GM21447 (cell line): ENCODE data around the gene AREL1.

ENCODE experiments used
- ATAC-seq: cut with Tn5 transposase; IDR thresholded peaks from one replicate; pipeline ENCODE4 v1.9.1; 2021; ENCODE audit not compliant: unreplicated experiment

Gene AREL1

GRCh38 chr14:74638966-74639365, 73.9 kb downstream of the AREL1 start:
- ATAC-seq, result no peak

DNA sequence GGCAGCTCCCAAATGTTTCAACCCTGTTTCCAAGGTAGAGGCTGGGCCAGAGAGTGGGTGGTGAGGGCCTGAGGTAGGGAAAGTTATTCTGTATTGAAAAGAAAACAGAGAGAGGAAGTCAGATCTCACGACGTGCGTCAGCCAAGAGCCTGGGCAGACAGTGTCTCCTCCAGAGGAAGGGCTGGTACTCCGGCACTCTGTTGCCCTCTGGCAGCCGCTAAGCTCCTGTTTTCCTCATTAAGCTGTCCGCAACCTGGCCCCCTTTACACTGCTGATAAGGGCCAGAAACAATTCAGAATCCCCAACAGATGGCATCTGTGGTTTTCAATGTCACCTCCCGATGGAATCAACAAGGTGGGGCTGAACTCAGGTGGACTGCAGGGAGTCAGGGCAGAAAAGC, 74.8 kb downstream of the AREL1 start:
- no peak for ATAC-seq

DNA sequence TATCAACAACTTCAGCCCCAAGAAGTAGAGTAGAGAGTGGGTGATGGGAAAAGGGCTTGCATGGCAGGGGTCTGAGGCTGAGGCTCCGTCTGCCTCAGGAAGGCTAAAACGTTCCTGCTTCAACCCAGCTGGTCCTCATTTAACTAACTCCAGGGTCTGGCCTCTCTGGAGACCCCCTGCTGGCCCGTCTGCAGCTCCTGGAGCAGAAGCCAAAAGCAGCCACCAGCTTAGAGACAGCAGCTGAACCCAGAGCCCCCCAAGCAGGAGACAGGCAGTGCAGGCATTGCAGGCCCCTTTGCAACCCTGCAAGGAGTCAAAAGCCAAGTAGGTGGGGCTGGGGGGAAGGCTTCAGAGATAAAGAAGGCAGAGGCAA, 75.7 kb downstream of the AREL1 start:
- no peak for ATAC-seq

DNA sequence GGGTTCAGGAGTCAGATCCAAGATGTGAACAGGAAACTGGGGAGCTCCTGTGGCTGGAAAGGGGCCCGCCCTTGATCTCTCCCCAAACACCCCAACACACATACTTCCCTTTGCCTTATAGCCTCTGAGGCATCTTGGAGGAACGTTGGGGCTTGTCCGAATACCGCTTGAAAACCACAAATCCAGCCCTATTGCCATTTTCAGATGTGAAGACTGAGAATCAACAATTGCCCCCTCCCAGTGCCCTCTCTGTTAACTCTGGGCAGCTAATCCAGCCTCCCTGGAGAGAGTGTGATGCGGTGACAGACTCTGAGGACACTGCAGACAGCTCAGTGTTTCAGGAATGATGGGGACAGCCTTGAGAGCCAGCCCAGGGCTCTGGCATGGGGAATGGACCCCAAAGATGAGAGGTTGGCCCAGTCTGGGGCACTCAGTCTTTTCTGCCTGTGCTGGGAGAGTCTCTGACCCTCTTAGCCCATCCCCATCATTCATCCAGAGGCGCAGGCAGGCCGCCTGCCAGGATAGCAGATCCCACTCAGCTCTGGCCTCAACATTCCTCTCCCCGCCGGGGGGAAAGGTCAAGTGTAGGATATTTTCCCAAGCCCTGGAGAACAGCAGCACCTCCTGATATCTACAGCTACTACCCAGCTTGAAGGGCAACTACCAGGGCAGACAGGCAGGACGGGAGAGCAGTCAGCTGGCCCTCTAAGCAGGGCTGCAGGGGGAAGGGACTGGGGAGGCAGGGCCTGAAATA, 76.3 kb downstream of the AREL1 start:
- no peak for ATAC-seq

DNA sequence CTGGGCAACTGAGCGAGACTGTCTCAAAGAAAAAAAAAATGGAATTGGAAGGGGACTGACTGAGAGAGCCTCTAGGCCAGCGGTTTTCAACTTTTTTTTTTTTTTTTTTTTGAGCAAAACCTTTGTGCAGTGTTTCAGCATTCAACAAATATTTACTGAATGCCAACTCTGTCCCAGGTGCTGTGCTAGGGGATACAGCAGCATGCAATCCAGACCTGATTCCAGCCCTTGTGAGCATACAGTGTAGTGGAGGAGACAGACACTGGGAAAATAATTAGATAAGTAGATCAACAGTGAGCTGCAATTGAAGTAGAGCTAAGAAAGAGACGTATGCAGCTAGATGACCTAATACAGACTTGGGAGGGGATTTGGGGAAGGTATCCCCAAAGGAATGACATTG, 77.0 kb downstream of the AREL1 start:
- no peak for ATAC-seq

GRCh38 chr14:74634964-74635363, 77.9 kb downstream of the AREL1 start:
- no peak for ATAC-seq

- no peak for ATAC-seq
Observed at GRCh38 chr14:74634481-74634880, 78.4 kb downstream of the AREL1 start.

DNA sequence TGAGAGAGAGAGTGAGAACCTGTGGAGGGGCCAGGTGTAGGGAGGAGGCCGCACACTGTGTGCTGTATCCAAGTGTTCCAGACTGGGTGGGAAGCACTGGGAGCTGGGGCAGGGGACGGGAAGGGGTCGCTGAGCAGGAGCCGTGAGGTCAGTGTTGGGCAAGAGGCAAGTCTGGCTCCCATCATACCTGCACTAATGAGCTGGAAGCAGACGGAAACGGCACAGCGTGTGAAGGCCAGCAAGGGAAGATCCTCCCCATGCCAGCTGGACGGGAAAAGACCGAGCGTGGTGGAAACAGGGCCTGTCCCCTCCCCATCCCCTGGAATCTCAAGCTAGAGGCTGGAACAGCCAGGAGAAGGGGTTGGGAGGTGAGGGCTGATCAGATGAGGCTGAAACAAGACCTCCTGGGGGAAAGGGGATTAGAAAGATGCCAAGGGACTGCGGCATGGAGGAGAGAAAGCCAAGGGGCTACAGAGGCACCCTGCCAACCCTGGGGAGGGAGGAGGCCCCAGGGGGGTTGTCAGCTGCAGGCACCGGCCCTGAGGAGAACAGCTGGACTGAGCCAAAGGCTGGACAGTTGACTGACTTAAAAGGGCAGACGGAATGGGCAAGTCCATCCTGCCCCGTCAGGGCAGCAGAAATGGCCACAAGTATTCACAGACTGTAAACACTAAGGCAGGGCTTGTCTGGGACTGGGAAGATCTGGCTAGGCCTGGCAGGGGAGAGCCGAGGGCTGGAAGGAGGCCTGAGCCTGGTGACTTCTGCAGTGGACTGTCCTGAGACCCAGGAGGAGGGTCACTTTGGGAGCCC, 81.8 kb downstream of the AREL1 start:
- no peak for ATAC-seq

GRCh38 chr14:74628418-74628817, 84.5 kb downstream of the AREL1 start:
- no peak for ATAC-seq

DNA sequence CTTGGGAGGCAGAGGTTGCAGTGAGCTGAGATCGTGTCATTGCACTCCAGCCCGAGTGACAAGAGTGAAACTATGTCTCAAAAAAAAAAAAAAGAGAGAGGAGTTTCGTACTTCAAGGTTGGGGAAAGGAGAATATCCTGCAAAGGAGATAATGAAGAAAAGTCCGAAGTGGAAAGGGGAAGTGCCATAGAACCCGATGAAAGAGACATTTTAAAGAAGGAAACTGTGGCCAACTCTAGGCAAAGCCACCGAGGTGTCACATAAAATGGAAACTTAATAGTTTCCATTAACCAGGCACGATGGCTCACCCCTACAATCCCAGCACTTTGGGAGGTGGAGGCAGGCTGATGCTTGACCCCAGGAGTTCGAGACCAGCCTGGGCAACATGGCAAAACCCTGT, 85.8 kb downstream of the AREL1 start:
- no peak for ATAC-seq

DNA sequence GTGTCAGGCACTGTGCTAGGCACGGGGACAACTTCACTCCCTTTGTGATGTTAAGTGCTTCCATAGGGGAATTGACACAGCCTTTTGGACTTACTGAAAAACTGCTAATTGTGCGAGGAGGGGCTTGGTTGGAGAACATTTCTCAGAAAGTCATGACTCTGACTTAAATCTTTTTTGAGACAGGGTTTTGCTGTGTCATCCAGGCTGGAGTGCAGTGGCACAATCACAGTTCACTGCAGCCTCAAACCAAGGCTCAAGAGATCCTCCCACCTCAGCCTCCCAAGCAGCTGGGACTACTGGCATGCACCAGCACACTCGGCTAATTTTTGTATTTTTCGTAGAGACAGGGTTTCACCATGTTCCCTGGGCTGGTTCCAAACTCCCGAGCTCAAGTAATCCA, 90.6 kb downstream of the AREL1 start:
- no peak for ATAC-seq

DNA sequence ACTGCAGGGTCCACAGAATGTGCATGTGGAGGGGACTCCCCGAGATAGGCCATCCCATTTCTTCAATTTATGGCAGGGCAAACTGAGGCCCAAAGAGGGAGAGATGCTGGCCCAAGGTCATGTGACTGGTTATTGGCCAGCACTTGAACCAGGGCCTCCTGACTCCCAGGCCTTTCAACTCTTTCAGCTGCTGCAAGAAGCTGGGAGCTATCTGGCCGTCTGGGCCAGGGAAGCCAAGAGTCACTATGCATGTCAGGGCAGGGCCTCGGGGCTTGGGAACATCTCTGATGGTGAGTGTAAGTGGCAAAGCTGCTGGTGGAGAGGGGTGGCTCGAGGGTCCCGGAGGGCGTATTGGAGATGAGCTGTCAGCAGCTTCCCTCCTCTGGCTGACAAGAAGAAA, 91.3 kb downstream of the AREL1 start:
- ATAC-seq, result no peak

GRCh38 chr14:74620923-74621322, 92.0 kb downstream of the AREL1 start:
- no peak for ATAC-seq

DNA sequence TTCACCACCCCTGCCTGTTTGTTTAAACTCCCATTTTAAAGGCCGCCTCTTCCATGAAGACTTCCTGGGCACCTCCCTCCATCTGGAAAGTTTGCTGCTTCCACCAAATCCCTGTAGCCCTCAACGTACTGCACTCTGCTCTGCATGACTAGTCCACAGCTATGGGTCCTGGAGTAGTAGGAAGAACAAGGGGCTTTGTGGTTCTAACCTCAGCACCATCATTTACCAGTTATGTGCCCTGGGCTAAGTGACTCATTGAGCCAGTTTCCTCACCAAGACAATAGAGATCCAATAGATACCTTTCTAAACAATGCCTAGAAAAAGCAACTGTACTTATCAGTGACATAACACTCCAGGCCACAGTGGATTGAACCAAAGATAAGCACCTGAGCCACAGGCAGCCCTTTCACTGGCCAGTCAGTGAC, 92.4 kb downstream of the AREL1 start:
- ATAC-seq, result no peak

- ATAC-seq, result no peak
Observed at GRCh38 chr14:74619672-74620131, 93.2 kb downstream of the AREL1 start.

DNA sequence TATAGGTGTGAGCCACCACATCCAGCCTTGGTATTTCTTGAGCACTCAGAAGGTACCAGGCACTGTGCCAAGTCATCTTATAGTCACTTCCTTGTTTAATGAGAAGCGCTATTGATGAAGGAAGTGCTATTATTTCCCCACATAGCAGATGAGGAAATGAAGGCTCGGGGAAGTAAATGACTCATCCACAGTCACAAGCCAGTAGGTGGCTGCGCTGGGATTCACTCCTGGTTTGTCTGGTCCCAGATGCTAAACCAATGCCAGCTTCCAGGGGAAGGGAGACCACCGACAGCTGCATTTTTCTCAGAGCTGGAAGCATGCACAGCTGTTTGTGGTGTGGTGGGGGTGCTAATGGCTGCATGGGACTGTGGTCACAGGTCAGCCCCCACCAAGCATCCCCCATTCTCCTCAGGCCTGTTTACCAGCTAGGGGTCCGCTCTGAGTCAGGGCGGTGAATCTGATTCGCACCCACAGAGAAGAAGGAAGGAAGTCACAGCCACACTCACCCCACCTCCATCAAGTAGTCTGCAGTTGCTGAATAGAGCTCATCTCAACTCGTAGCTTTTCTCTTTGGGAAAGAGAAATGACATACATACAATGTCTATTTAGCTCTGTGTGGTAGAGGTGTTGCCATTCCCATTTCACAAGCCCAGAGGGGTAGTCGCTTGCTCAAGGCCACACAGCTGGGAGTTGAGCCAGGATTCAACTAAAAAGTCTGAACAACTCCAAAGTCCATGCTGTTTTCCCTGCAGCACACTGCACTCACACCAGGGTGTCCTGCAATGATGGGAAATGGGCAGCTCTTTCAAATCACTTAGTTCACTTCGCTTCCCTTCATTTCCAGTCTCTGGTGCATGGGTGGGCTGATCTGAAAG, 94.6 kb downstream of the AREL1 start:
- no peak for ATAC-seq

DNA sequence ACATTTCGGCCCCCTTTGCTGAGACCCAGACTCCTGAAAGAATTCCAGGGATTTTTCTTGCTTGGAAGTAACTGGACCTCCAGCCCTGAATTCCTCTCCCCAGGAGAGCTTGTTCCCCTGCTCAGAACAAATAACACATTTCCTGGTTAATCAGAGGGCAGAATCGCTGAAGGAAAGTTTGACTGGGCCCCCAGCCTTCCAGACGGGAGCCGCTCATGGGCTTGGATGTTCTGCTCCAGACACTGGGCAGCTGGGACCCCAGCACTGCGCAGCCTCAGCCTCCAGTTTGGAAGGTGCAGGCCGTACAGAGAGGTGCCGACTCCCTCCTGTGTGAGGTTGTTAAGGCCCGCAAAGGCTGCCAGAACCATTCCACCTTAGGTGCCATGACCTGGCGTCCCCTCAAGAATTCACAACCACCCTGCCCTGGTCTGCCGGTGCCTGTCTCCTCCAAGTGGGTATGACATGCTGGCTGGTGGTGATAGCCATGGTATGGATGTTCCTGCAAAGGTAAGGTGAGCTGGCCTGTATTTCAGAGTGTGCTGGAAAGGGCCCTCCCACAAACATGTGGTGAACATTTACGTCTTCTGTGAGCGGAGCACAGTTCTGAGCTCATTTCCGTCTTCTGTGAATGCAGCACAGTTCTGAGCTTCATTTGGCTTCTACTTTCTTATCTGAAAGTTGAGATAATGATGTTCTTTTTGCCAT, 95.7 kb downstream of the AREL1 start:
- no peak for ATAC-seq

- ATAC-seq, result no peak
Observed at GRCh38 chr14:74616507-74616906, 96.4 kb downstream of the AREL1 start.

DNA sequence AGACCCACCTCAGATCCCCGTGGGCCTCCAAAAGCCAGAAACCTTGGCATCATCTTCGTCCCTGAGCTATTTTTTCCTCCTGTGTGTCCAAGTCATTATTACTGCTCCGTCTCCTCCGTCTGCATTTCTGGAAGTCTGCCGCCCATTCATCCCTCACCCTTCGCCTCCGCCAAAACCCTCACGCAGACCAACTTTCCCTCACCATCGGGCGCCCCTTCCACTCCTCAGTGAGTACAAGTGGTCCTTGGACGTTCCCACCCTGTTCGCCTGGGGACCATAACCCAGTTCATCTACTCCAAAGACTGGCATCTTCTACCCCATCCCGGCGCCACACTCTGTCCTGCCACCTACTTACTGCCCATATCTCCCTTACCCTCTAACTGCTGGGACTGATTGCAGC, 97.1 kb downstream of the AREL1 start:
- no peak for ATAC-seq

DNA sequence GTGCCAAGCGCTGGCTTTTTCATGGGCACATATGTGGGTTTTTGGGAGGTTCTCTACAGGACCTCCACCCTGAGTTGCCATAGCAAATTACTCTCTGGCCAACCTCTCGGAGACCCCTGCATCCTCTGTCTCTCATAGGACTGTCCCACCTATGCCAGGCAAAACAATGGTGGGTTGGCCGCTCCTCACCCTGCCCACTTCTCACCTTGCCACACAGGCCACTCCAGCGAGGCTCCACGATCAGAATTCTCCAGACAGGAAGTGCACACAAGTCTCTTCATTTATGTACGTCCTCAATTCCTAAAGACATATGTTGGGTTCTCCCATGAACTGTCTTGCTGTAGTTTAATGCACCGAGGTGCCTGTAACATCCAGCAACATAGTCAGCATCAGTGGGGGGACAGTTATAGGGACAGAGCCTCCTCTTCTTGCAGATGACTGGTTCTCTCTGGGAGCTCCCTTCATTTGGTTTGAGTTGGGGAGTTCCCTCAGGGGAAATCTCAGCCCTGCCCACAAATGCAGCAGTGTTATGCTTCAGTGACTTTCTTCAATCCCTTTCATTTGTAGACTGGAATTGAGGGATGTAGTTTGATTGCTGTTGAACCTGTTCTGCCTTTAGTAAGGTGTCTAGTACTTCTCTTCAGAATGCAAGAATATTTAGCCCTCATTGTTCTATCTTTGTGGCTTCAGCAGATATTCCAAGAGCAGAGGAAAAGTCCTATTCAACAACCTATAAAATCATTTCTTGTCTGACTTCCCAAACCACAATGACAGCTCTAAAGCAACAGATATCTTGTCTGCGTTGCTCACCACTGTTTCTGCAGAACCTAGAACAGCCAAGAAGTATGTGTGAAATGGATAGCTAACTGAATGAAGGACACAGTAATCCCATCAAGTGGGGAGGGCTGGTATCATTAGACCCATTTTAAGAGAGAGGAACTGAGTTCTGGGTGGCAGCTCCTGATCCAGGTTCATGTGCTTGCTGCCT, 98.1 kb downstream of the AREL1 start:
- ATAC-seq, result no peak
